LNCaP clone FGC (cell line): ENCODE measurements around the gene MAP3K15.

Experiments
- DNase-seq: peaks from one replicate; pipeline ENCODE4 v3.0.0-alpha.2; 2011; ENCODE audit warnings: low read depth
- H3K4me3 ChIP-seq: 2 replicates; pipeline ENCODE4 v1.5.1; 2011; ENCODE audit warnings: mild to moderate bottlenecking, low read depth, low read length, control low read depth
- TF ChIP-seq, protein P1 (sequence below): IDR thresholded peaks from 2 replicates; pipeline ENCODE4 v1.5.1; 2012; ENCODE audit warnings: mild to moderate bottlenecking; ENCODE audit not compliant: control insufficient read depth, insufficient read depth; ENCODE audit errors: extremely low read depth

Gene MAP3K15

DNA sequence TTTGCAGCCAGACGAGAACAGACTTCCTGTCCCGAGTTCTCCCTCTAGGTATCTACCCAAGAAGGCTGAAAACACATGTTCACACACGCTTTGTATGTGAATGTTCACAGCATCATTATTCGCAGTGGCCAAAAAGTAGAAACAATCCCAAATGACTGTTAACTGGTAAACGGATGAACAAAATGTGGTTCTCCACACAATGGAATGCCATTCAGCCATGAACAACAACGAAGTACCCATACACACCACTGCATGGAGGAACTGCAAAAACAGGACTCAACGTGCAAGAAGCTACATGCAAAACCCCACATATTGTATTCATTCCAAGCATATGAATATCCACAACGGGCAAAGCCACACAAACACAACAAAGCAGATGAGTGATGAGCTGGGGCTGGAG lies 126.6 kb downstream of the MAP3K15 start:
- TF ChIP-seq, protein P1, sequence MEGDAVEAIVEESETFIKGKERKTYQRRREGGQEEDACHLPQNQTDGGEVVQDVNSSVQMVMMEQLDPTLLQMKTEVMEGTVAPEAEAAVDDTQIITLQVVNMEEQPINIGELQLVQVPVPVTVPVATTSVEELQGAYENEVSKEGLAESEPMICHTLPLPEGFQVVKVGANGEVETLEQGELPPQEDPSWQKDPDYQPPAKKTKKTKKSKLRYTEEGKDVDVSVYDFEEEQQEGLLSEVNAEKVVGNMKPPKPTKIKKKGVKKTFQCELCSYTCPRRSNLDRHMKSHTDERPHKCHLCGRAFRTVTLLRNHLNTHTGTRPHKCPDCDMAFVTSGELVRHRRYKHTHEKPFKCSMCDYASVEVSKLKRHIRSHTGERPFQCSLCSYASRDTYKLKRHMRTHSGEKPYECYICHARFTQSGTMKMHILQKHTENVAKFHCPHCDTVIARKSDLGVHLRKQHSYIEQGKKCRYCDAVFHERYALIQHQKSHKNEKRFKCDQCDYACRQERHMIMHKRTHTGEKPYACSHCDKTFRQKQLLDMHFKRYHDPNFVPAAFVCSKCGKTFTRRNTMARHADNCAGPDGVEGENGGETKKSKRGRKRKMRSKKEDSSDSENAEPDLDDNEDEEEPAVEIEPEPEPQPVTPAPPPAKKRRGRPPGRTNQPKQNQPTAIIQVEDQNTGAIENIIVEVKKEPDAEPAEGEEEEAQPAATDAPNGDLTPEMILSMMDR = no peak
- no peak overlapping the region for H3K4me3 ChIP-seq
- no peak for DNase-seq

DNA sequence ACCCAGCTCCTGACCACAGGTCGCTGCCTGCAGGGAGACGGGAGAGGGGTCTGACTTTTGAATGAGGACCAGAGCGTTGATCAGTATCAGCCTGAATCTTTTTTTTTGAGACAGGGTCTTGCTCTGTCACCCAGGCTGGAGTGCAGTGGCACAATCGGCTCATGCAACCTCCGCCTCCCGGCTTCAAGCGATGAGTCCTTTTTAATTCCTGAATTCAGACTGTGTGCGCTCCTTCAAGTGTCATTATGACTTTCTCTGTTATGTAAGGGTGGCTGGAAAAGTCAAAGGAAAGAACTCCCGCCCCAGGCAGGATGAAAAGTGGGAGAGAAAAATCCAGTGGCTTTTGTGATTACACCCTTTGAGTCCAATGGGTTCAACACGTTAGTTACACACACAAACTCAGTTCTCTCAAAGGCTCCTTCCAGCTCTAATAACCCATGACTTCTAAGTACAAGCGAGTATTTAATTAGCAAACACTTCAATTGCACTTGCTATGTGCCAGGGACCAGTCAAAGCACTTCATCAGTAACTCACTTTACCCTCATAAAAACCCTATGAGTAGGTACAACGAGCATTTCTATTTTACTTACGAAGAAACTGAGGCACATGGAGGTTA lies 127.1 kb downstream of the MAP3K15 start:
- no peak for DNase-seq
- TF ChIP-seq, protein P1 = no peak

DNA sequence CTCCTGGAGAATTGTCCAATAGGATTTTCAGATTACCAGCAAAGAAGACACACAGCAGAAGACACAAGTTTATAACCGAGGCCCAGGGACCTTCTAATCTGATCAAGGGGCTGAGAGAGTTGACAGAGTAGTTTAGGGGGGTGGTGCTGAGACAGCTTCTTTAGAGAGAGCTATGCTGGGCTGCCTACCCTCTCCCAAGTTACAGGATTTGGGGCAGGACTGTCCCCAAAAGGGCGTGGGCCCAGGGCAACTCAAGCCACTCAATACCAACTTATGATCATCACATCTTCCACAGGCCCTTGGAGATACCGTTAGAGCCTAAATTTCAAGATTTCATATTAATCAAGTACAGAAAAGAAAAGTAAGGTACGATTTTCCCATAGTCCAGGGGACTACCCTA lies 128.6 kb downstream of the MAP3K15 start:
- no peak overlapping the region for H3K4me3 ChIP-seq
- TF ChIP-seq, protein P1 = no peak
- no peak for DNase-seq

More for the DNA sequence above, 127.1 kb downstream of the MAP3K15 start:
- no peak overlapping the region for H3K4me3 ChIP-seq

GRCh38 chrX:19382555-19383145 lies 132.7 kb downstream of the MAP3K15 start:
- H3K4me3 ChIP-seq = no peak overlapping the region
- DNase-seq = no peak
- TF ChIP-seq, protein P1 = peak; percentile 73

DNA sequence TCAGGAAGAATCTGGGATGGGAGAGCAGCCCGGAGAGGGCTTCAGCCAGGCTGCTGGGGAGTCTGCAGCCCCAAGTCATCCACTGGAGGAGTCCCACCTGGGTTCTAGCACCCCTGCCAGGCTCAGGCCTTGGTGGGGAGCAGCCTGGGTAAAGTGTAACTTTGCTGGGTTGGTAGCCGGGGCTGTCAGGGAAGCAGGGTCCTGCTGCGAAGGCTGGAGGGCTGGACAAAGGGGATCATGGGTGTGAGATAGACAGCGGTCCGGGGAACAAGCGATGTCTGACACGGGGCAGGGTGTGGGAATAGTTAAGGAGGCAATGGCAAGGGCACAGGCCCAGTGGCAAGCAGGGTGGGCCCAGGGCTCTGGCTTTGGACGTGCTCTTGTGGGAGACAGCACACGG lies 134.0 kb downstream of the MAP3K15 start:
- H3K4me3 ChIP-seq = no peak overlapping the region

GRCh38 chrX:19377799-19378198 lies 137.5 kb downstream of the MAP3K15 start:
- DNase-seq = no peak
- TF ChIP-seq, protein P1 = no peak
- no peak overlapping the region for H3K4me3 ChIP-seq

More for the DNA sequence above, 134.0 kb downstream of the MAP3K15 start:
- no peak for DNase-seq
- TF ChIP-seq, protein P1 = no peak

DNA sequence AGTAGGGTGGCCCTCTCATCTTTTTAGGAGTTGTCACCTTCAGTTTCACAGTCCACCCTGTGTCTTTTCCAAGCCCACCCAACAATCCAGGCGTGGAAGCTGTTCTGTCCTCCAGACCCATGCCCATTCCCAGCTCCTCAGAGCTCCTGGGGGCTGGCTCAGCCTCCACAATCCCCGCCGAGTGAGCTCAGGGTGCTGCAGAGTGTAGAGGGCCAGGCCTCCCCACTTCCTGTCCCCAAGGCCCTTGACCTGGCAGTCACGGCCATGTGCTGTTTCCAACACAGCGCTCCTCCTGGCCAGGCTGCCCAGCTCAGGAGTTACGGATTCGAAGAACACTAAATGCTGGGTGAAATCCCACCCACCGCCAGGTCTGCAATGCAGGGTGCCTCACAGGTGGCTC lies 139.8 kb downstream of the MAP3K15 start:
- no peak for DNase-seq
- TF ChIP-seq, protein P1 = no peak
- H3K4me3 ChIP-seq = no peak overlapping the region
